SK-N-SH (cell line): Measurements from ENCODE around the gene TUBGCP6. TPM values are rescaled to one million over a fixed set of nuclear protein-coding genes. Genes with fewer than 3 reads are reported as not detected.

Experiments used
- CTCF ChIA-PET: fragments of 300-600, 350-600 bp; formaldehyde crosslinking; extraction: SDS; loops from one replicate; lab custom pipeline; 2021; lab: Yijun Ruan, JAX
- POLR2A ChIA-PET: fragments of 350-600 bp; sonication (Branson Sonifier 250); formaldehyde crosslinking; extraction: SDS; loops from one replicate; lab custom pipeline; 2020; ENCODE audit warnings: antibody characterized with exemption, inconsistent platforms; lab: Yijun Ruan, JAX
- DNase-seq: peaks from one replicate; pipeline ENCODE4 v3.0.0; 2012
- H2AFZ ChIP-seq: fragments of 200-600 bp; sonication (generic); 2 replicates; pipeline ENCODE4 v1.8.1; 2016; ENCODE audit warnings: antibody characterized with exemption, mild to moderate bottlenecking, low read depth
- H3F3A ChIP-seq: fragments of 200-600 bp; sonication (generic); replicated peaks from 2 replicates; pipeline ENCODE3; 2016; ENCODE audit warnings: antibody characterized with exemption, mild to moderate bottlenecking; ENCODE audit not compliant: insufficient read depth
- H3K27ac ChIP-seq, 2 experiments: fragments of 200-500 bp in 1 of 2; fragments of 200-600 bp in 1 of 2; sonication (Bioruptor generic) in 1 of 2; sonication (generic), shearing (Covaris generic) in 1 of 2; 2 replicates each; pipeline versions ENCODE4 v1.5.1 to v1.6.1; 2014 to 2016; ENCODE audit warnings: low read depth in 2 of 2, inconsistent platforms in 1 of 2, low read length in 1 of 2, mild to moderate bottlenecking in 1 of 2, mixed read lengths in 1 of 2
- H3K27me3 ChIP-seq: fragments of 200-600 bp; sonication (generic), shearing (Covaris generic); 2 replicates; pipeline ENCODE4 v1.6.1; 2016; ENCODE audit warnings: mixed run types; ENCODE audit not compliant: insufficient read depth
- H3K36me3 ChIP-seq, 2 experiments: fragments of 200-500 bp in 1 of 2; fragments of 200-600 bp in 1 of 2; sonication (Bioruptor generic) in 1 of 2; sonication (generic) in 1 of 2; replicated peaks in 1 of 2; 2 replicates each; pipeline versions ENCODE3 to v1.5.1; 2014 to 2016; ENCODE audit warnings: low read length in 1 of 2, mild to moderate bottlenecking in 1 of 2; ENCODE audit not compliant: insufficient read depth in 2 of 2, control insufficient read depth in 1 of 2
- H3K4me1 ChIP-seq, 2 experiments: fragments of 200-500 bp in 1 of 2; fragments of 200-600 bp in 1 of 2; sonication (Bioruptor generic) in 1 of 2; sonication (generic), shearing (Covaris generic) in 1 of 2; 2 replicates each; pipeline versions ENCODE4 v1.5.1 to v1.6.1; 2014 to 2016; ENCODE audit warnings: low read depth in 1 of 2, low read length in 1 of 2, mixed run types in 1 of 2; ENCODE audit not compliant: insufficient read depth in 2 of 2, control insufficient read depth in 1 of 2
- H3K4me2 ChIP-seq: fragments of 200-600 bp; sonication (generic), shearing (Covaris generic); 2 replicates; pipeline ENCODE4 v1.6.1; 2017; ENCODE audit warnings: mixed run types
- H3K4me3 ChIP-seq, 2 experiments: fragments of 200-500 bp in 1 of 2; fragments of 200-600 bp in 1 of 2; sonication (Bioruptor generic) in 1 of 2; sonication (generic), shearing (Covaris generic) in 1 of 2; 2 replicates each; pipeline versions ENCODE4 v1.5.1 to v1.8.1; 2014 to 2016; ENCODE audit warnings: low read depth in 2 of 2, inconsistent platforms in 1 of 2, low read length in 1 of 2, mild to moderate bottlenecking in 1 of 2, mixed read lengths in 1 of 2, moderate library complexity in 1 of 2
- H3K79me2 ChIP-seq: fragments of 200-600 bp; sonication (generic); 2 replicates; pipeline ENCODE4 v1.8.1; 2017; ENCODE audit warnings: mild to moderate bottlenecking; ENCODE audit not compliant: insufficient read depth
- H3K9ac ChIP-seq: fragments of 200-600 bp; sonication (generic); 2 replicates; pipeline ENCODE4 v1.6.1; 2017; ENCODE audit warnings: mixed run types
- H3K9me2 ChIP-seq: fragments of 200-600 bp; sonication (generic); 2 replicates; pipeline ENCODE4 v1.6.1; 2017; ENCODE audit warnings: mixed run types
- H3K9me3 ChIP-seq: fragments of 200-600 bp; sonication (generic); 2 replicates; pipeline ENCODE4 v1.6.1; 2017; ENCODE audit warnings: mixed run types, mild to moderate bottlenecking, moderate library complexity
- H4K20me1 ChIP-seq: fragments of 200-600 bp; sonication (generic); 2 replicates; pipeline ENCODE4 v1.6.1; 2017; ENCODE audit warnings: mild to moderate bottlenecking, mixed run types; ENCODE audit not compliant: insufficient read depth
- ELF1 ChIP-seq: IDR thresholded peaks from 2 replicates; pipeline ENCODE4 v1.4.0; 2012
- GABPA ChIP-seq: IDR thresholded peaks from 2 replicates; pipeline ENCODE4 v1.4.0; 2012; ENCODE audit warnings: low read depth, mild to moderate bottlenecking
- MAX ChIP-seq: IDR thresholded peaks from 2 replicates; pipeline ENCODE4 v1.4.0; 2012; ENCODE audit warnings: low read depth
- NFIC ChIP-seq: IDR thresholded peaks from 2 replicates; pipeline ENCODE4 v1.4.0; 2012; ENCODE audit warnings: borderline replicate concordance
- REST ChIP-seq: IDR thresholded peaks from 2 replicates; pipeline ENCODE4 v1.6.1; 2012; ENCODE audit warnings: mild to moderate bottlenecking, low read depth, low read length, moderate library complexity
- WGBS: methylation state at CpG from one replicate; pipeline ENCODE4 v1.1.6; 2017; ENCODE audit warnings: low lambda C conversion rate; 5-methylcytosine and 5-hydroxymethylcytosine counted together
- polyA plus RNA-seq, 3 experiments: library from polyadenylated mRNA; depleted of rRNA; stranded (reverse); fragments of >200 nt; gene quantifications; 2 replicates each; pipeline ENCODE4 v1.2.3, GENCODE V29; 2012

The TUBGCP6 gene
- polyA plus RNA-seq, 1 of the 3 experiments (the other 2 are of a cell fraction), result 40.4 TPM

- peaks cover 15 to 76% of the 10 kb centered on the region in 2 experiments for H3K36me3 ChIP-seq
Observed at GRCh38 chr22:50284479-50284878, 39.7 kb upstream of the TUBGCP6 start.

GRCh38 chr22:50283821-50284220, 39.0 kb upstream of the TUBGCP6 start:
- 98% methylated on average over 9 of the region's 30 CpGs for WGBS
- H3F3A ChIP-seq, result no peaks in the 10 kb centered on the region
- H3K4me3 ChIP-seq, result no peak overlapping the region
- H3K27me3 ChIP-seq, result no peaks in the 10 kb centered on the region
- CTCF ChIA-PET, result interaction anchor here (1.2 kb wide), 1 partner anchor 8 kb away, joined by 7 read pairs; no protein-coding TSS in a partner anchor
- no peaks in the 10 kb centered on the region for H3K9me2 ChIP-seq
- H3K79me2 ChIP-seq, result peaks cover 24% of the 10 kb centered on the region; the same call in 1 of the 2 replicates
- H3K9me3 ChIP-seq, result no peaks in the 10 kb centered on the region
- H3K4me2 ChIP-seq, result no peak overlapping the region
- TF ChIP-seq ELF1, result no peak
- no peak for TF ChIP-seq NFIC
- no peak for TF ChIP-seq MAX
- TF ChIP-seq, all 33 proteins: peak for 0
- Histone ChIP-seq H2AFZ (no peak overlapping the region), H3K27ac (no peak overlapping the region), H3K4me1 (peaks cover 0 to 9% of the 10 kb centered on the region in 2 experiments; a peak in 1 of 4 replicates), H3K36me3 (peaks cover 11 to 76% of the 10 kb centered on the region in 2 experiments), H4K20me1 (peaks cover 32% of the 10 kb centered on the region), H3K9ac (no peak overlapping the region)
- POLR2A ChIA-PET, result no interaction called here
- DNase-seq, result no peak

More at GRCh38 chr22:50284479-50284878, 39.7 kb upstream of the TUBGCP6 start:
- no peak overlapping the region for H3K4me3 ChIP-seq
- H2AFZ ChIP-seq, result no peak overlapping the region
- H3K27me3 ChIP-seq, result no peaks in the 10 kb centered on the region
- no peak overlapping the region for H3K9ac ChIP-seq
- peaks cover 31% of the 10 kb centered on the region for H3K79me2 ChIP-seq
- no peak overlapping the region for H3K4me2 ChIP-seq
- H3K4me1 ChIP-seq, result peaks cover 0 to 9% of the 10 kb centered on the region in 2 experiments; a peak in 1 of 4 replicates
- no peaks in the 10 kb centered on the region for H3K9me2 ChIP-seq
- CTCF ChIA-PET, result interaction anchor here (1.2 kb wide), 1 partner anchor 8 kb away, joined by 7 read pairs; no protein-coding TSS in a partner anchor
- WGBS, result 96% methylated on average over 3 of the region's 13 CpGs
- POLR2A ChIA-PET, result no interaction called here
- TF ChIP-seq REST, result peak; percentile 56; the same call in 1 of the 2 replicates
- TF ChIP-seq GABPA, result no peak
- H3K9me3 ChIP-seq, result no peaks in the 10 kb centered on the region
- H4K20me1 ChIP-seq, result peaks cover 39% of the 10 kb centered on the region
- DNase-seq, result no peak
- no peak overlapping the region for H3K27ac ChIP-seq
- no peaks in the 10 kb centered on the region for H3F3A ChIP-seq
